Heart right ventricle (tissue), 16 donors: ENCODE data around the gene ATOSB. TPM values are rescaled to one million over a fixed set of nuclear protein-coding genes. Genes with fewer than 3 reads are reported as not detected.

Experiments
- ATAC-seq, 8 donors: fragments of 200-7000 bp; cut with Tn5 transposase; one replicate each; pipeline ENCODE4 v1.9.1; 2020; ENCODE audit warnings: mild to moderate bottlenecking in 8 of 8, moderate library complexity in 8 of 8, moderate number of reproducible peaks in 1 of 8
- DNase-seq, 2 donors: peaks; one replicate each; pipeline ENCODE4 v3.0.0-alpha.2; 2020
- H3K27ac ChIP-seq, 10 donors: fragments of 200-600 bp; sonication (generic) in 2 of 10; one replicate each; pipeline versions ENCODE4 v1.5.0 to v1.8.0; 2020 to 2022; ENCODE audit warnings: mild to moderate bottlenecking in 3 of 10
- H3K27me3 ChIP-seq, 7 donors: fragments of 200-600 bp; one replicate each; pipeline ENCODE4 v1.8.0; 2021 to 2022; ENCODE audit warnings: mild to moderate bottlenecking in 2 of 7
- H3K36me3 ChIP-seq, 9 donors: fragments of 200-600 bp; sonication (generic) in 1 of 9; one replicate each; pipeline versions ENCODE4 v1.5.0 to v1.8.0; 2020 to 2022; ENCODE audit warnings: mild to moderate bottlenecking in 2 of 9
- H3K4me1 ChIP-seq, 9 donors: fragments of 200-600 bp; sonication (generic) in 1 of 9; one replicate each; pipeline versions ENCODE4 v1.5.0 to v1.8.0; 2020 to 2022; ENCODE audit warnings: mild to moderate bottlenecking in 4 of 9
- H3K4me3 ChIP-seq, 10 donors: fragments of 200-600 bp; sonication (generic) in 2 of 10; one replicate each; pipeline versions ENCODE4 v1.5.0 to v1.8.0; 2020 to 2022; ENCODE audit warnings: mild to moderate bottlenecking in 7 of 10, moderate library complexity in 2 of 10
- H3K9me3 ChIP-seq, 11 donors: fragments of 200-600 bp in 10 of 11; sonication (generic) in 2 of 11; one replicate each; pipeline versions ENCODE4 v1.5.0 to v1.8.0; 2013 to 2022; ENCODE audit warnings: mild to moderate bottlenecking in 2 of 11, control low read depth in 1 of 11, moderate library complexity in 1 of 11
- WGBS, 2 donors: extraction: QIAGEN DNeasy Blood & Tissue Kit; methylation state at CpG; one replicate each; pipeline ENCODE4 v1.1.7; 2013; ENCODE audit warnings: inconsistent platforms in 1 of 2; 5-methylcytosine and 5-hydroxymethylcytosine counted together
- intact Hi-C, 10 donors: fragments of 100-400 bp; cut with DNase I; formaldehyde crosslinking; loops; one replicate each; pipeline versions ENCODE4 v1.11.1 to v1.14.2; 2022
- polyA plus RNA-seq, 2 donors: library from polyadenylated mRNA; stranded (reverse); fragments of 200-250 nt; gene quantifications; one replicate each; pipeline ENCODE4 v1.2.3, GENCODE V29; 2013
- total RNA-seq, 10 donors: library from RNA; stranded (reverse); fragmentation: NEBNext Ultra II Directional in 3 of 10; extraction: Animal tissue kit (Norgen Biotek cat#: 25700) in 3 of 10; gene quantifications; one replicate each; pipeline versions ENCODE4 v1.2.1 to v1.2.4, GENCODE V29; 2021 to 2023
- TF ChIP-seq, protein P1 (sequence below), 9 donors: fragments of 200-600 bp; sonication (generic) in 2 of 9; IDR thresholded peaks; one replicate each; pipeline versions ENCODE4 v1.5.0 to v1.8.0; 2021 to 2022; ENCODE audit warnings: antibody characterized with exemption in 9 of 9, mild to moderate bottlenecking in 5 of 9, moderate library complexity in 1 of 9
- donor health status: Arrhythmogenic right ventricular cardiomyopathy.
- donor health status: ischemic (EF 13 %, LVEDD 7.1; RV severe dilation, severe dysfunction).
- donor health status: healthy with polysubstance abuse.
- donor health status: DM: no; HTN: yes; CAD: no.
- donor health status: DM: no; HTN: no; CAD: no.
- donor health status: ischemic (EF 25% LVEDD 6.9; RV normal size, moderate dysfunction).
- donor health status: ischemic (EF 25% LVEDD 5.7; RV mildly dilated, moderate dysfunction).
- donor health status: healthy.
- donor health status: DM: yes; HTN: yes; CAD: no.
- donor health status: Ischemic cardiomyopathy.
- donor health status: ischemic (EF 35%, LVEDD 5.7; RV mildly dilated, moderate dysfunction).
- donor health status: nonischemic (EF 11% LVEDD 7.7; RV severe dilation, severe dysfunction).
- donor health status: DM: yes; HTN: yes; CAD: no.
- donor health status: PGD.
- donor health status: ischemic (EF 29% LVEDD 5.4; RV normal size, mild dysfunction).
- donor health status: nonischemic (EF 23%, LVEDD 6.1; RV moderate dilation, normal function).

ATOSB gene
- total and polyA plus RNA-seq, 12 donors: 12.2 to 31.6 (median 17.2) TPM

DNA sequence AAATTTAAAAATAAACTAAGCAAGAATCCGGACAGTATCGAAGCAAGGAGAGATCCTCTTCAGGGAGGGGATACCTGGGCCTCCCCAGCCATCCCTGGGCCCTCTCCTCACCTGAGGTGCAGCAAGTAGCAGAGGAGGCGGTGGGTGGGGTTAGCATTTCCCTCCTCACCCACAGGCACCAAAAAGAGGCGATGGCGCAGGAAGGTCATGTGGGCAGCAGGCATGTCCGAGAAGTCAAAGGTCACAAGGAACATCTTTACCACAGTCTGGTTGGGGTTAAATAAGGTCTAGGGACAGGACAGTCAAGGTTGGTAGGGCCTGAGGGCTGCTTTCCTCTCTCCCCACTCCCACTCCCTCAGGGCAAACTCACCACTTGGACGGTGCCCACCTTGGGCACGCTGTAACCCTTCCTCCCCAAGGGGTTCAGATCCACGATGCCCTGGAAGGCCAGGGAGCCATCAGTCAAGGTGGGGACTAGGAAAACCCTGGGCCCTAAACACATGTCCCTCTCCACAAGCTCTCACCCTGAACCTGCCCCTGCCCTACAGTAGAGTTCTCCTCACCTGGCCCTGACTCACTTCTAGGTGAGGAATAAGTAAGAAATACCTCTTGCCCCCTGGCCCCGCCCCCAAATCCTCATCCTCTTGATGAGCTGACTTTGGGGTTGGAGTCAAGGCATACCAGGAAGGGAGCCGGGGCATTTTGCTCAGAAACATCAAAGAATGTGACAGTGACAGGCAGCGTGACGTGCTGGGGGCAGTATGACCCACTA, 9.9 kb downstream of the ATOSB start:
- Histone ChIP-seq H3K36me3 (peaks cover 0 to 62% (median 41%) of the 10 kb centered on the region in 9 donors), H3K27ac (no peak overlapping the region), H3K4me1 (peaks cover 9 to 44% (median 37%) of the 10 kb centered on the region in 9 donors), H3K4me3 (no peak overlapping the region), H3K9me3 (no peaks in the 10 kb centered on the region), H3K27me3 (no peaks in the 10 kb centered on the region)
- intact Hi-C loops: loop anchor here in 1 of 10 donors (10.0 kb wide), 1 partner anchor 111 kb away; no protein-coding TSS in a partner anchor
- DNase-seq (no peak), ATAC-seq (no peak)
- TF ChIP-seq, protein P1, sequence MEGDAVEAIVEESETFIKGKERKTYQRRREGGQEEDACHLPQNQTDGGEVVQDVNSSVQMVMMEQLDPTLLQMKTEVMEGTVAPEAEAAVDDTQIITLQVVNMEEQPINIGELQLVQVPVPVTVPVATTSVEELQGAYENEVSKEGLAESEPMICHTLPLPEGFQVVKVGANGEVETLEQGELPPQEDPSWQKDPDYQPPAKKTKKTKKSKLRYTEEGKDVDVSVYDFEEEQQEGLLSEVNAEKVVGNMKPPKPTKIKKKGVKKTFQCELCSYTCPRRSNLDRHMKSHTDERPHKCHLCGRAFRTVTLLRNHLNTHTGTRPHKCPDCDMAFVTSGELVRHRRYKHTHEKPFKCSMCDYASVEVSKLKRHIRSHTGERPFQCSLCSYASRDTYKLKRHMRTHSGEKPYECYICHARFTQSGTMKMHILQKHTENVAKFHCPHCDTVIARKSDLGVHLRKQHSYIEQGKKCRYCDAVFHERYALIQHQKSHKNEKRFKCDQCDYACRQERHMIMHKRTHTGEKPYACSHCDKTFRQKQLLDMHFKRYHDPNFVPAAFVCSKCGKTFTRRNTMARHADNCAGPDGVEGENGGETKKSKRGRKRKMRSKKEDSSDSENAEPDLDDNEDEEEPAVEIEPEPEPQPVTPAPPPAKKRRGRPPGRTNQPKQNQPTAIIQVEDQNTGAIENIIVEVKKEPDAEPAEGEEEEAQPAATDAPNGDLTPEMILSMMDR (IDR thresholded peaks at IDR 0.05): no peak
- 94 to 95% methylated on average over 13 of the region's 13 CpGs for WGBS, 2 donors

DNA sequence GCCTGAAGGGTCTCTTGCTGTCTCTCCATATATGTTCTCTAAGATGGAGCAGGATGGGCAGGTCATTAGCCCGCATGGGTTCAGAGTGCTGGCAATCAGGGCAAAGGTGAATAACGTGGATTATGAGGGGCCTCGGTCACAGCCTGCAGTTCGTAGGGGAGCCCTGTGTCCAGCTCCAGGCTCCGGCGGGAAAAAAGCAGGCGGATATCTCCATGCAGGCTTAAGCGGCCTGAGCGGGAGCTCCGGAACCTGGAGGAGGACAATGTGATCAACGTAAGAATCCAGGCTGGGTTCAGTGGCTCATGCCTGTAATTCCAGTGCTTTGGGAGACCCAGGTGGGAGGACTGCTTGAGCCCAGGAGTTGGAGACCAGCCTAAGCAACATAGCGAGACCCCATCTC, 10.5 kb downstream of the ATOSB start:
- Histone ChIP-seq H3K36me3 (peaks cover 0 to 68% (median 48%) of the 10 kb centered on the region in 9 donors), H3K9me3 (no peaks in the 10 kb centered on the region), H3K27me3 (no peaks in the 10 kb centered on the region), H3K4me1 (peaks cover 3 to 37% (median 30%) of the 10 kb centered on the region in 9 donors), H3K27ac (no peak overlapping the region), H3K4me3 (no peak overlapping the region)
- intact Hi-C loops: loop anchor here in 1 of 10 donors (10.0 kb wide), 1 partner anchor 110 kb away; no protein-coding TSS in a partner anchor
- TF ChIP-seq, protein P1 (IDR thresholded peaks at IDR 0.05): no peak
- DNase-seq (no peak), ATAC-seq (no peak)
- 89 to 92% methylated on average over 12 of the region's 12 CpGs for WGBS, 2 donors

DNA sequence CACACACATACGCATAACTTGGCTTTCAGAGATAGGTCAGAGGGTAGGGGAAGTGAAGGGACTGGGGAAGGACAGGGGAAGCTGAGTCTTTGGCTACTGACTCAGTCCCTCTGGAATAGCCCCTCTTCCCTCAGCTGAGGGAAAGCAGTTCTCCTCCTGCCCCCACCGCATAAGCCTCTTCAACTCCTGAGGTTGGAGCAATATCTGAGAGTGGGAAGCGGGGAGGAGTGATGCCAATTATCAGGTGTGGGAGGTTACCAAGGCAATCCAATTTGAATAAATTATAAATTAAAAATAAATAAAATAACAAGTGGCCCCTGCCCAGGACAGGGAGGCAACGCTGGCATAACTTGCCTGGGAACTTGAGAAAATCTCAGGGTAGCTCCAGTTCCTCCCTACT, 11.1 kb downstream of the ATOSB start:
- H3K27me3 ChIP-seq: no peaks in the 10 kb centered on the region
- H3K27ac ChIP-seq: peak overlapping the region in 1 of 10 donors; percentile 91
- H3K9me3 ChIP-seq: no peaks in the 10 kb centered on the region
- DNase-seq: no peak
- intact Hi-C loops: loop anchor here in 1 of 10 donors (10.0 kb wide), 1 partner anchor 110 kb away; no protein-coding TSS in a partner anchor
- no peak overlapping the region for H3K4me3 ChIP-seq
- H3K4me1 ChIP-seq: peaks cover 3 to 33% (median 25%) of the 10 kb centered on the region in 9 donors
- 89 to 90% methylated on average over 4 of the region's 4 CpGs for WGBS, 2 donors
- no peak for ATAC-seq
- TF ChIP-seq, protein P1 (IDR thresholded peaks at IDR 0.05): no peak
- peaks cover 0 to 73% (median 53%) of the 10 kb centered on the region in 9 donors for H3K36me3 ChIP-seq

DNA sequence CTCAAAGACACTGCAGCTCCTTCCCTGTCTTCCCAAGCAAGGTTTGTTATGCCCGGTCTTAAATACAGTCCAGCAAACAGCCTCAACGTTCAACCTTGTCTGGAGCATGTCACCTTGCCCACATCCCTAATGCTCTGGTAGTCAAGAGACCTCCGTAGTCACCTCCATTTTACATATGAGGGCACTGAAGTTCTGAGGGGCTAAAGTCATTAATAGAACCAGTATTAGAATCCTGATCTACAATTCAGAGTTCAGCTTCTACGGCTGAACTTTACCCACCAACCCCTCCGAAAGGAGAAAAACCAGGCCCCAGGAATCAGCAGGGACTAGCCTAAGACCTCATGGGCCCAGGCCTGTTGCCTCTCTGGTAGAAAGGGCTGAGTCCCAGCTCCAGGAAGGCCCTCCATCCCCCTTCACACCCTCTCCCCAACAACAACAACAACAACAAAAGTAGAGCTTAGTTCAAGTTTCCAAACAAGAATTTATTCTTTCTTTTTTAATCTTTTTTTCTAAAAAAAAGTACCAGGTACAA, 11.9 kb downstream of the ATOSB start:
- WGBS, 2 donors: 26 to 37% methylated on average over 5 of the region's 5 CpGs
- DNase-seq (no peak), ATAC-seq (no peak)
- Histone ChIP-seq H3K4me1 (peaks cover 3 to 27% (median 20%) of the 10 kb centered on the region in 9 donors), H3K27ac (peak overlapping the region in 9 of 10 donors; percentile 80 to 91 (median 88)), H3K9me3 (no peaks in the 10 kb centered on the region), H3K27me3 (no peaks in the 10 kb centered on the region), H3K4me3 (peak overlapping the region in 9 of 10 donors; percentile 54 to 81 (median 71)), H3K36me3 (peaks cover 0 to 76% (median 55%) of the 10 kb centered on the region in 9 donors)
- intact Hi-C loops: loop anchor here in 1 of 10 donors (10.0 kb wide), 1 partner anchor 109 kb away; no protein-coding TSS in a partner anchor
- TF ChIP-seq, protein P1 (IDR thresholded peaks at IDR 0.05): no peak
